OCI-LY3 (cell line): Measurements from ENCODE around the gene TMEM91.

Source experiments
- CTCF ChIP-seq: fragments of 200-600, 300-600 bp; sonication (generic); IDR thresholded peaks from 2 replicates; pipeline ENCODE4 v1.5.1; 2014; ENCODE audit warnings: antibody characterized with exemption, low read length, low read depth
- EZH2phosphoT487 ChIP-seq: fragments of 200-600 bp; shearing (Covaris generic); IDR thresholded peaks from 2 replicates; pipeline ENCODE4 v1.6.1; 2018; ENCODE audit warnings: antibody characterized with exemption, mixed run types, low read depth

DNA sequence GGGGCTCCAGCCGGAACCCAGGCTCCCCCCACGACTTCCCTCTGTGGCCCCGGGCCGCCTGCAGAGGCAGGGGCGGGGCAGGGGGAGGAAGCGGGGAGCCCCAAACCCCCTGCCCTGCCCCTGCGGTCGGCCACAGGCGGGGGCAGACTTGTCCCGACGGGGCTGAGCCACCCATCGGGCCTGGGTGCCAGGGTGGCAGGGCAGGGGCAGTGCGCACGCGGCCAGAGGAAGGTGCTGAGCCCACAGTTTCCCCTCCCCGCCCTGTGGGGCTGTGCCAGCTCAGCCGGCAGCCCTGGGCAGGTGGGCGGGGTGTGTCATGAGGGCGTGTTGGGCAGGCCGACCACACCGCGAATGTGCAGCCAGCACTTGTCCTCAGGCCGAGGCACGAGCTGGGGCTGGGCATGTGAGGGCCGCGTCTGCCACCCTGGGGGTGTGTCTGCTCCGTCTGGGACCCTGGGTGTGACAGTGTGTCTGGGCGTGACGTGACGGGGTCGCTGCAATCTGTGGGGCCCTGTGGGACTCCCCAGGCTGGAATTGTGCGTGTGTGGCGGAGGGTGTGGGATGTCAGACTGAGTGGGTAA lies 48.7 kb upstream of the TMEM91 start:
- no peak for TF ChIP-seq CTCF
- no peak for TF ChIP-seq EZH2phosphoT487
